RPMI7951 (cell line): ENCODE results near the gene DOCK10. TPM values are rescaled to one million over a fixed set of nuclear protein-coding genes. Genes with fewer than 3 reads are reported as not detected.
A peak's percentile ranks its signal among the peaks of the same experiment; 100 is the strongest.

ENCODE experiments used
- DNase-seq: peaks from one replicate; pipeline ENCODE4 v3.0.0-alpha.2; 2012; ENCODE audit warnings: low read depth
- total RNA-seq: library from RNA; depleted of rRNA; stranded (reverse); fragments of >200 nt; shearing (Covaris generic); gene quantifications from 2 replicates; pipeline ENCODE4 v1.2.3, GENCODE V29; 2014

Gene DOCK10
- total RNA-seq, 1 experiment from 2014 or later = 42.8 TPM

DNA sequence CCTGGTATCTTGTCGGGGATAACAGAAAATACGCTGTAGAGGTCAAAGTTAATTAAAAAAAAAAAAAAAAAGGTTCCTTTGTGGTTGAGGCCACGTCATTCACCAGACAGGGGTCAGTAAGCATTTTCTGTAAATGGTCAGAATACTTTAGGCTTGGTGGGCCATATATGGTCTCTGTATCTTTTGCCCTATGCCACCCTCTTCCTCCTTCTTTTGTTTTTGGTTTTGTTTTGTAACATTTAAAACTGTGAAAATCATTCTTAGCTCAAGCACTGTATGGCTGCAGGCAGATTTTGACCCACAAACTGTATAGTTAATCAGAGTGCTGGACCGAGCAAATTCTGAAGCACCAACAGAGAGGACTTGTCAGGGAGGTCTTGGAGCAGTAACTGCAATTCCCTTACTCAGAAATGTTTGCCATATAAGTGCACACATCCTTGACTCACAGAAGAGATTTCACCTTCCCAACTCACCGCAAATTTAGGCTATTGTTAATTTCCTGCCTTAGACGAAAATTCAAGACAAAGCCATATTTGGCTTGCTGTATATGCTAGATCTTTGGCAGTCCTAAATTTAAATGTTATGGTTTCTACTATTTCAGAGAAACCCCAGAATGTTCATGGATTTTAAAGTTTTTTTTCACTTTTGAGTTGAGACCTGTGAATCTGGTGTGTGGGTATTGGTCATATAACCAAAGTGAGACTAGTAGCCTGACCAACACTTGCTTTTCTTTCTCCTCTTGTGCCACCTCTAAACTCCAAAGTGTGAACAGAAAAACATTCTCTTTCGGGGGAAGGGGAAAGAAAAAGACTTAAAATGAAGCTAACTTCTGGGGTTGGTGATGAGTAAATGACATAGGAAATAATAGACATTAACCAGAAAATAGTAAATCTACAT, 65.4 kb downstream of the DOCK10 start:
- DNase-seq = no peak

DNA sequence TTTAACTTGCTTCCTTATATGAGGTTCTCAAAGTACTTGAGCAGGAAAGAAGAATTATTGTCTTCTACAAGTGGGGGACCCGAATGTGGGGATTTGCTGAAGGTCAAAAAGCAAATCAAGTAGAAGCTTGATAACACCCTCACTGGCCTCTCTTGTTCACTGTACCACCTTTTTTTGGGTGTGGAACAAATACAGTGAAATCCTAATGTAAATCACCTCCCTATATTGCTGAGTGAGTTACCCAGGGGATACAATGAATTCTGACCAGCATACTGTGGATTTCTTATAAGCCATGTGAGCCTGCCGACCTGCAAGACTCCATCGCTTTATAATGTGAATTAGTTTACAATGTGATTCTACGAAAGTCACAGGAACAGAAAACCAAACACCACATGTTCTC, 66.5 kb downstream of the DOCK10 start:
- DNase-seq = no peak

DNA sequence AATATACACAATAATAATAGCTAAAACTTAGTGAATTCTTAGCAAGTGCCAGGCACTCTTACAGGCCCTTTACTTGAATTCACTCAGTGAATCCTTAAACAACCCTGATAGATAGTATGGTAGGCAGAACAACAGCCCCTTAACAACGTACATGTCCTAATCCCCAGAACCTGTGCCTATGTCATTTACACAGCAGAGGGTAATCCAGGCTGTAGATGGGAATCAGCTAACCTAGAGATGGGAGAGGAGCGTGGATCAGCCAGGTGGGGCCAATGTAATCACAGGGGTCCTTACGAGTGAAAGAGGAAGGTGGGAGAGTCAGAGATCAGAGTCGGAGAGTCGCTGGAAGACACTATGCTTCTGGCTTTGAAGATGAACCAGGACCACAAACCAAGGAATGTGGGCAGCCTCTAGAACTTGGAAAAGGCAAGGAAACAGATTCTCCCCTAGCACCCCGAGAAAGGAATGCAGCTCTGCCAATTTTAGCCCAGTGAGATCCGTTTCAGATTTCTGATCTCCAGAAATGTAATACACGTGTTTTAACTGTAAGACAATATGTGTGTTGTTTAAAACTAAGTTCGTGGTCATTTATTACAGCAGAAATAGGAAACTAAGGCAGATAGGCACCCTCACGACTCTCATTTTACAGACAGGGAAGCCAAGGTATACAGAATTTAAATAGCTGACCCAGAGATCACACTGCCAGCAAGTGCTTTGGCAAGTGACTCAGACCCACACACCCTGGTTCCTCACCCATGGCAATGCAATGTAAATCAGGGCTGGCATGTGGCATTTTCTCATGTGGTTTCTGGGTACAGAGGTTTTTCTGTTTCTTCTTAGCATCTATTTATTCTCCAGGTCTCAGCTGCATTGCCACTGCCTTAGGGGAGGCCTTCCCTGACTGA, 68.9 kb downstream of the DOCK10 start:
- DNase-seq = peak; percentile 62

DNA sequence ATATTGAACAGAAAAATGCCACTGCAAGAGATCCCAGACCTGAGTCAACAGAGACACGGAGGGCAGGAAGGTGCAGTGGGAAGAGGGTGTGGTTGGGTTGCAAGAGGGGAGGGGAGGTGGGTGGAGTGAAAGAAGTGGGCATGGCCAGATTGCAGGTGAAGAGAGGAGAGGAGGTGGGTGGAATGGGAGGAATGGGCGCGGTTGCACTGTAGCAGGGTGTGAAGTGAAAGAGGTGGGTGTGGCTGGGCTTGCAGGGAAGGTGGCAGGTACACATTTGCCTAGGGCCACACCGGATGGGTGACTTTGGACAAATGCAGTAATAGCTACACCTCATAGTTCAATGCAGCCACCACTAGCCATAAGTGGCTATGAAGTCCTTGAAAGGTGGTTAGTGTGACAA, 71.1 kb downstream of the DOCK10 start:
- no peak for DNase-seq

DNA sequence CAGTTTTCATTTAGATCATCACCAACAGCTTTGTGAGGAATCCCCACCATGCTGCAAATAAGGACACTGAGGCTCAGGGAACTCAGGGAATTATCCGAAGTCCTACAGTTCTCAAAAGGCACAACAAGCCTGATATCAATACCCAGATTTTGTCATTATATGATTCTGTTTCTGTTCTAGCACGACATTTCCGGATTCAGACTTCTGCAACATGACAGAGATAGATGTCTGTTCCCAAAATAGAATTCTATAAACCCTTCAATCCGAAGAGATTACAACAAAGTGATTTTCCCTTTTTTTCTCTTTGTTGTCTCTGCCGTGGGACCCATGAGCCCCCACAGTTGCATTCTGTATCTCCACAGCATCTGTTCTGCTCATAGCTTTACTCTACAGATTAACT, 72.0 kb downstream of the DOCK10 start:
- no peak for DNase-seq

DNA sequence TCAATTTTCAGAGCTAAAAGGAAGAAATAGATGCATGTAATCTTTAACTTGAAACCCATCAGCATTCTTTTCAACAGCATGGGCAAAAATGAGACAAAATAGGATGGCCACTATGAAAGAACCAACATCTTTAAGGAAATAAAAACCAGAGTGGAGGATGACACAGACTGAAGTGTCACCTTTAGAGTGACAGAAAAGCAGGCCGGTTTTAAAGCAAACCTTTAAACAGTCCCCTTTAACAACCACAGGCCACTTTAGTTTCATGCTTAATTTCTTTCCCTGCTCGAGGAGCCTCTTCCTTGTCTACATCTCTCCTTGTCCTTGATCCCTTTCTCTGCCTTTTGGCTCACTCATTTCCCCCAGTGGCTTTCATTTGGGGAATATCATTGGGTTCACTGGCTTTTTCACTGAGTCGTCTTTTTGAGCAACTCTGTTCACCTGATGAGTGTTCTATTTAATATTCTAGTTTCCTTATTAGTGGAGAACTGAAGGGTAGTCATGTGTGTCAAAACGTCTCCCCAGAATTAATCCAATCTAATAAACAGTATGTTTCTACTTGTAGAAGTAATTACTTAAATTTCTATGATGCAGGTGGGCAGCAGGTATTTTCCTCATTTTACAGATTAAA, 72.5 kb downstream of the DOCK10 start:
- no peak for DNase-seq

DNA sequence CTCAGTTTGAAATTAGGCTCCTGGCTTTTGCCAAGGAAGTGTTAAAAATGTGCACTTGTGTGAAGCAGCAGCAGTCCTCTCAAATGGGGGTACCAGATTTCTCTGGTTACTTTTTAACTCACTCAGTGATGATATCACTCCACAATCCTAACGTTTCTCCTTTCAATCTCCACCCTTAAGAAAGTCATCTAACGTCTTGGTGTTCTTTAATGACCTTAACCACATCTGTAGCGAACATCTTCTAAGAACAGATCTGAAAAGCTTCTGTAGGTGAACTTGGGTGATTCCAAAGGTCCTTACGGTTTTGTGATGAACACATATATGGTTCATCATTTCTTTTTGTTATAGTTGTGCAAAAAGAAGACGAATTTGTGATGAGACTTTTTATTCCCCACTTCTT, 73.2 kb downstream of the DOCK10 start:
- no peak for DNase-seq

DNA sequence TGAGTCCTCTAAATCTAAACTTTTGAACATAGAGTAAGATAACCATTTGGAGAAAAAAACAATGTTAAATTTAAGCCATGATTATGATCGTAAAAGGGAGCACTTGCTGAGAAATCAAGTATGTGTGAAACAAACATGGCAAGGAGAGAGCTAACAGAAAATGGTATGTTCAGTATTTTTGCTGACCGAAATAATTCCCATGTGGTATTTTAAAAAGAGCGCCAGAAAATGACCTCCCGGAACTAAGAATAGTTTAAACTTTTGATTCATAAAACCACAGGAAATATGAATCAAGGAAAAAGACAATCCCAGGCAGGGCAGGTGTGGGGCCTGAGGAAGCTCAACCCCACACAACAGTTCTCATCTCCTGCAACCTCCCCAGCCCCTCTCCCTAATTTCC, 74.2 kb downstream of the DOCK10 start:
- DNase-seq = no peak

DNA sequence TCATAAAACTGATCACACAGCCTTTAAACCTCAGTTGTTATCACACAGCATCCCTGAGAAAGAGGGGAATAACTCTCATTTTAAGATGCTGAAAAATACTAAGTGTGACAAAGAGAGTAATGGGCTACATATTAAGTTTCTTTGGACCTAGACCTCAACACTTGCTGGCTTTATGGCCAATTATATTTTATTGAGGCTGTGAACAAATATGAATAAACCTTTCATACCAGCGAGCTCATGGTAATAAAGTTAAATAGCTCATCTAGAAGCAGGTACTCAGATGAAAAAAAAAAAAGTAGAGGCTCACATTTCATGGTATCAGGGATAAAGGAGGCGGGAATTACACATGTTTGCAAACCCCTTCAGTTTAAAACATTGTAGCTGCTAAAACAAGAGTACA, 75.7 kb downstream of the DOCK10 start:
- DNase-seq = no peak

DNA sequence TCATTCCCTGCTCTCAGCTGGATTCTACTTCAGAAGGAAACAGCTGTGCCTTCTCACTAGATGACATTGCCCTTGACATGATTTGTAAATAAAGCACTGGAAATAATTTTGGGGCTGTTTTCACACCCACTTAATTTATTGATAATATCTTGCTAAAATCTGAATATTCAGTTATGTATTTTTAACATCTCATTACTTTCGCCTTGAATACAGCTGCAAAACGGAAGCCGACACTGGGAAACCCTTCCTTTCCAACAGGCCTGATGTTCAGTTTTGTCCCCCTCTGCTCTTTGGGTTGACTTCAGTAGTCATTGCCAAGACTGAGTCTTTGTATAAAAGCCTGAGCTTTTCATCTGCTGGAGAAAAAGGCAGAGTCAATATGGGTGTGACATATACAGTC, 82.7 kb downstream of the DOCK10 start:
- DNase-seq = no peak

DNA sequence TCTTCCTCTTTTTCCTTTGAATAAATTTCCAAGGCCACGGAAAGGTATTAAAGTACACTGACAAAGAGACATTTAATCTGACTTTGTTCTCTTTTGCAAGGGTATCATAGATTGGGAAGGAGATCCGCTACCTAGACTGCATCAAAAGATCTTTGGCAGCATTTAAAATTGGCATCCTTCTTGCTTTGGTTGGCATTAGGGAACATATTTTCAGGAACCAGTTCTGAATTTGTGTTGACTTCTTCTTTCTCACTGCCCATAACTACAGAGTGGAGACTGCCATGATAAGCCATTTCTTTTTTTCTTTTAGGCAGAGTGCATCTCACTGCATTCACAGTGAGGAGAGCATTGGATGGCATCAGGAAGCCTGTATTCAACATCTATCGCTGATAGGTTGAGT, 83.4 kb downstream of the DOCK10 start:
- no peak for DNase-seq

DNA sequence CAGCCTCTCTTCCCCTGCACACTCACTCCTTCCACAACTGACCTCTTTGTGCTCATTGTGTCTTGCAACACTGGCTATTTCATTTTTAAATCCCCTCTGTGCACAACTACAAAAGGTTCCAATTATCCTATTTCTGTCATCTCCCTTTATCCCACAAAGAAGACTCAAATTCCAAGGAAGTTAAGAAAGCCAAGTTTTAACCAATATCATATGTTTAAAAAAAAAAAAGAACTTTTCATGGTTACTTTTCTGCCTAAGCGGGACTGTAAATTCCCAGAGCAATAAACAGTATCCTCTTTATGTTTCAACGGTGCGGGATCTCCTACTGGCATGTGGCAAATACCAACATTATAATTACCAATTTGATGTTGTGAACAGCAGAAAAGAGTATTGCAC, 83.8 kb downstream of the DOCK10 start:
- DNase-seq = peak; percentile 71

DNA sequence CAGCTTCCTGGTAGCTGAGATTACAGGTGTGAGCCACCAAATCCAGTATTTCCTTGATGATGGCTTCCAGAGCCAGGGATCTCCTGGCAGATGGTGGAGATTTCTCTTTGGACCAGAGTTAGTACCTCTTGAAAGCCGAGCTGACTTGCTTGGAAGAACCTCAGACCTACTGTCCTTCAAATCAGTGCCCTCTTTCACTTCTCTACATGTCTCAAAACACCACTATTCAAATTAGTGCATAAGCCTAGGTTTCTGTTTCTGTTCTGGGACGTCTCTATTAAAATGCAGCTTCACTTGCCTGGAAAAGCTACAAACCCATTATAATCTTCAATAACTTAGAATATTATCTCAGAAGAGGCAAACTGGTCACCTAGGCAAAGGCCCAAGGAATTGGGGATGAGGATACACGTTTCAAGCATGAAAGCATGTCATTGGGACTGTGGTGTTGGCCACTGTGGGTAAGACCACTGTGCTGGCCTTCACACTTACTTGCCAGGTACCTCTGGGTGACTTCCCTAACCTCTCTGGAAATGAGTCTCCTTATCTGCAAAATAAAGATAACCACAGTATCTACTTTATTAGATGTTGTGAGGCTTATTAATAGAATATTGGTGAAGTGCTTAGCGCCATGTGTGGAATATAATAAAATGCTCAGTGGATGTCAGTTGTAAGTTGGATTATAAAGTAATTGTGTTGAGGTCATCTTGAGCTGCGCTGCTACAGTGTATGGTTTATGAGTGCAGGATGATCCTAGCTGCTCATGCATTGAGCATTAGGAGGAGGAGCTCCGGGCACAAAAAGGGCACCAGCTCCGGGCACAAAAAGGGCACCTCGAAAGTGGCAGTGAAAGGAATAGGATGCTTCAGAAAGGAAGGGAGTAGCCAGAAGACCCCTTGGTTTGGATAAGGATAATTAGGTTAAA, 84.5 kb downstream of the DOCK10 start:
- no peak for DNase-seq

DNA sequence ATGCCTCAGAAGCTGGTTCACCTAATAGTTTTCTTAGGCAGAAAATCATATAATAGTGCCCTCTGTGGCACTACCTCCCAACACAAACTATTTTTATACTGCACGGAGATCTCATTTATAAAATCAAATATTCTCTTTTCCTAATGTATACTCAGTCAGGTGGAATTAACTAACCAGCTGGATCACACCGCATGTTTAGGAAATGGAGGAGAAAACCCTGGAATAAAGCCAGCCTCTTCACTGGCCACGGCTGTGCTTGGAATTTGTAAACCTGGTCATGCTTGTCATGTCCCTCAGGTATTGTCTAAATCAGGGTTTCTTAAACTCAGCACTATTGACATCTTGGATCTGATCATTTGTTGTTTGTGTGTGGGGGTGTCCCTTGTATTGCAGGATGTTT, 85.6 kb downstream of the DOCK10 start:
- no peak for DNase-seq

DNA sequence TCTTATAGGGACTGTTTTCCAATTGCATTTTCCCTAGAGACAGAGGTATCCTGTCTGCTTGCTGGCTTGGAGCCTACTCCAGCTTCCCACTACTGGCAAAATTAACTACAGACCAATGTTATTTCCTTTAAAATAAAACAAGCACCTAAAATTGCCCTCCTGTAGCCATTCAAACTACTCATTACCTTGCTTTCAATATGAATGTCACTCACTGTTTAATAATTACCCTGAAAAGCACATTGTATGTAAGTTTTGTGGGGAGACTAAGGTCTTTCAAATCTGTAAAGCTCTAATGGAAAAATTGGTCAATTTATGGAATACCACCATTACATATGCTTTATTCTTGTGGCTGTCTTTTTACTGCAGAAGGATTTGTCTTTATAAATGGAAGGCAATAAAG, 87.3 kb downstream of the DOCK10 start:
- DNase-seq = no peak

DNA sequence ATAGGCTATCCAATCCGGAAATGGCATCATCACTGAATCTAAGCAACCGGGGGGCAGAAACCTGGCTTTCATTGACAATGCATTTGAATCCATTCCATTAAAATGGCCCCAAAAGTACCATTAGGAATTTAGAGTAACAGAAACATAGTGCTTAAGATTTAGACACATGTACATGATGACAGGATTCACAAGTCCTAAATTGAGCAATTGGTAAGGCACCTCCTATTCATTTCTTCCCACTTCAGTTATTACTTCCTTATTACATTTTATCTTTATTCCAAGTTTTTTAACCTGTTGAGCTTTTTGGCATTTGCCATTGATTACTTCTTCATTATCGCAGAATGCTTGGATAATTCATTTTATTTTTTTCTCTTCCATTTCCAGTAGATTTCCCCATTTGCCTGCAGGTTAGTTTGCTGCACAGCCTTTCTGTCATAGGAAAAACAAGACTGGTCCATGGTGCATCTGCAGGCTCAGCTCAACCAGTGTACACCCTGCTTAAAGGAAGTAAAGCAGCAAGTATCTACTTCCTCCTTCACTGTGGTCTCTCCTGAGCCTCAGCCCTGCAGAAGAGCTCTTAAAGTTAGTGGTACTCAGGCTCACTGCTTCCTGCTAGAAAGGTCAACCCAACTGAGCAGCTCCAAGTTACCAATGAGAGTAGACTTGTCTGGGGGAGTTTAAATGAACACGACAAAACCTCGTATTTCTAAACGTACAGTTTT, 89.2 kb downstream of the DOCK10 start:
- DNase-seq = no peak

DNA sequence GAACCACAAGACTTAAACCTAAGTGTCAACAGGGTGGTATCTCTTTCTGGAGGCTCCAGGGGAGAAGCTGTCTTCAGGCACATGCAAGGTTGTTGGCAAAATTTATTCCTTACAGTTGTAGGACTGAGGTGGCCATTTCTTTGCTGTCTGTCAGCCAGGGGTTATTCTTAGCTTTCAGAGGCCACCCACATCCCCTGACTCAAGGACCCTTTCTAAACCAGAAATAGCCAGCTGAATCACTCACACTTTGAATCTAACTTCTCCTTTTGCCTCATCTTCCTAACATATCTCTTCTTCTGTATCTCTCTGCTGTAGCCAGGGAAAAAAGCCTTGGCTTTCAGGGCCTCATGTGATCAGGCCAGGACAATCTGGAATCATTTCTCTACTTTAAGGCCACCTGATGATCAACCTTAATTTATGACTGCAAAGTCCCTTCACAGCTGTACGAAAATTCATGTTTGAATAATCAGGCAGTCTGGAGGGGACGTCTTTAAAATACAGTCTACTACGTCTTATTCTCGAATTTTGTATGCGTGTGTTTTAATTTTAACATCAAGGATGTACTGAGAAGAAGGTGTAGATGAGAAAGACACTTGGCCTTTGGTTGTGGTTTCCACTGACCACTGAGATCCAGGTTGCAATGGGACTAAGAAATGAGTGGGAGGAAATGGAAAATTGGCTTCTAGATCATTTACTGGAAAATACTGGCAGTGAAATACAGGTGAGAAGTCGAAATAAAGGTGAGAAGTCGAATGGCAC, 90.4 kb downstream of the DOCK10 start:
- no peak for DNase-seq

DNA sequence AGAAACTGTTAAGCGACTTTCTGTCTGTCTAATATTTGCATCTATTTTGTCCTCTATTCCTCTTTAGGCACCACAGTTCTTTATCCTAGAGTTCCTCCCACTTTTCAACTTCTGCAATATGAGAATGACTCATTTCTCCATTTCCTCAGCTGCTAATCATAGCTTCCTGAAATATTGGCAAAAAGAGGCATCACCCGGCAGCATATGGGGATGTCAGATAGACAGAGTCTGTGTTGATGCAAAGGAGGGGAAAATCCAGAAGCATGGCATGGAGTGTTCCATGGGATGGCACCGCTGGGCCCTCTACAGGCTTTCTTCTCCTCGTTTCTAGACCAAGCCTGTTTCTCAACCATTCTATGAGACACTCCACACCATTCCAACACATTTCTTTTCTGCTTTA, 93.4 kb downstream of the DOCK10 start:
- peak; percentile 80 for DNase-seq

DNA sequence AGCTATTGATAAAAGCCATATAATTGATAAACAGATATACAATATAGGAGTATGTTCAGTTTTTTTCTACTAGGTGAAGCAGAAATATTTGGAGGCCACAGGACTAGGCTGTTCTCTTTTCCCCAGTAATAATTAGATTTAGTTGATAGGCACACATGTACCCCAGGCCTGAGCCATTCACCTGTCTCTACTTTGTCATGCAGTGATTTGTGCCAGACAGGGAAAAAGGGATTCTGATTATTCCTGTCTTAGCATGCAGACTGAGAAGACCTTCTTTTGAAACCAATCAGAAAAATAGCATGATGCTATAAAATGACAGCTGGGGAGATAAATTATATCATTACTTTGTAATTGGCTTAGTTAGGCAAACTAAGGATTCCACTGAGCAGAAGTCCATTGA, 94.3 kb downstream of the DOCK10 start:
- no peak for DNase-seq

DNA sequence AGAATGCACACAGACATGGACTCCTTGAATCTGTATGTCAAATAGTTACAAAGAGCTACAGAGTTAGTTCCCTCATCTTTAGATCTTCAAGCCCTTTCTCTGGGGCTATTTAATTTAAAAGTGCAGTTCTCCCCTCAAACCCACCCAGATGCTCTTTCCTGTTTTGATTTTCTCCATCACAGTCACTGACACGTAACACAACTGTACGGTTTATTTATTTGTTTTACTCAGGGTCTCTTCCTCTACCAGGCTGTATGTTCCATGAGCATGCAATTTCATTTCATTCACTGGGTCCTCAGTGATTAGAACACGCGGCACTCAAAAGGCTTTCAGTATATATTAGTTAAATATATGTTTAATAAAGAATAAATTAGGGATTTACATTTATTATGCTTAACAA, 94.7 kb downstream of the DOCK10 start:
- no peak for DNase-seq
